Right renal cortex interstitium (tissue), 3 donors: ENCODE data around the gene PPP2R2B. TPM values are rescaled to one million over a fixed set of nuclear protein-coding genes. Genes with fewer than 3 reads are reported as not detected.

Experiments used
- DNase-seq, 3 donors: peaks; one replicate each; pipeline ENCODE4 v3.0.0-alpha.2; 2013; ENCODE audit warnings: low read depth in 3 of 3, low spot score in 2 of 3
- polyA plus RNA-seq, 3 donors: library from polyadenylated mRNA; unstranded; fragments of 120-200 nt; gene quantifications; one replicate each; pipeline ENCODE4 v1.2.1, GENCODE V29; 2013; ENCODE audit not compliant: insufficient read length in 3 of 3

PPP2R2B gene
- polyA plus RNA-seq, 3 donors: 12.5 to 15.0 (median 13.8) TPM

GRCh38 chr5:146669656-146670055, 208.9 kb downstream of the PPP2R2B start:
- DNase-seq: no peak

DNA sequence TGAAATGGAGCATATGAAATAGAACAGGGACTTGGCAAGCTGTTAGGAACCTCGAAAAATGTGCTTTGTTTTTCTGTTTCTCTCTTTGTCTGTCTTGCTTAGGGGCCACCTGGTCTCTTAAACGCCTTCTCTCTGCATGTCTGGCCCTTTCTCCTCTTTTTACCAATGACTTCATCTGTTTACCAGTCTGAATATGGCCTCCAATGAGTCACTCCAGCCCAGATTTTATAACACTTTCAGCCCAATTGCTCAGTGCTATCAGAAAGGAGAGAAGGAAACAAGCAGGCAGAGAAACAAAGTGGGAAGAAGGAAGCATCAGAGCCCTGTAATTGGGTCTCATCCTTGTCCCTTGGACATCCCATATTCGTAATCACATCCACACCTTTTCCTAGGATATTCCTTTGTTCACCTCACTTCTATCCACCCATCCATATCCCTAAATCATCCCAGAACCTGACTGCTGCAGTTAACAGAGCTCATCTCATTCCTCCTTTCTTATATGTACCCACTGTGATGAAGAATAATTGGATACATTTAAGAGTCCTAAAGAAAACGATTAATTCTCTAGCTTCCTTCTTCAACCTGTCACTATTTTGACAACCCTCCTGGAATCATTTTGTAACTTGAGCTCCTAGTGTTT, 210.8 kb downstream of the PPP2R2B start:
- no peak for DNase-seq

DNA sequence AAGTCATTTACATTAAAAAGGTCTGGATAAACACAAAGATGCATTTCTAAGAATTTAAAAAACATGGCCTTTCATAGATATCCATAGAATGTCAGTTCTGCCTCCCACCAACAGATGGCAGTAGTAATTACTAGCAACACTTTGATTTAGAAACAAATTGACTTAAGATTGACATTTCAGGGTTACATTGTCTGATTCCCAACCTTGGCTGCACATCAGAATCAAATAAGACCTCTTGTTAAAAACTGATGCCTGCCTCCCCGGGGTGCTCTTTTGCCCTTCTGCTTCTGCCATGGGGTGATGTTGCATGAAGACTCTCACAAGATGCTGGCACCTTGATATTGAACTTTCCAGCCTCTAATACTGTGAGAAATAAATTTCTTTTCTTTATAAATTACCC, 216.3 kb downstream of the PPP2R2B start:
- DNase-seq: no peak

- no peak for DNase-seq
These were observed 218.1 kb downstream of the PPP2R2B start for GRCh38 chr5:146660376-146660960.

GRCh38 chr5:146659961-146660360, 218.6 kb downstream of the PPP2R2B start:
- DNase-seq: no peak

- DNase-seq: no peak
These were observed 221.9 kb downstream of the PPP2R2B start for GRCh38 chr5:146656703-146657102.

- DNase-seq: no peak
These were observed 225.0 kb downstream of the PPP2R2B start for GRCh38 chr5:146653560-146653959.

DNA sequence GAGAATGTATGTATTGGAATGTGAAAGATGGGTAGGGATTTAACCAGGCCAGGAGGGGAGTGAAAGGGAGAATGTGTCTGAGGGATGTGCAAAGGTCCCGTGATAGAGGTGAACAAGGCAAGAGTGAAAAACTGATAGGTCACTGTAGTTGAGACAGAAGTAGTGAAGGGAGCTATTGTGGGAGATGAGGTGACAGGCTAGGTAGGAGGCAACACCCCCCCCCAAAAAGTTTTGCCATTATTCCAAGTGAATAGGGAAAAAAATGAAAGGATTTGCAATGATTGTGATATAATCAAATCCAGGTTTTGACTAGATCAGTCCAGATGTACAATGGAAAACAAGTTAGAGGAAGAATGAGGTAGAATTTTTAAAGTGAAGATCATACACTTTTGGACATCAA, 226.0 kb downstream of the PPP2R2B start:
- no peak for DNase-seq

DNA sequence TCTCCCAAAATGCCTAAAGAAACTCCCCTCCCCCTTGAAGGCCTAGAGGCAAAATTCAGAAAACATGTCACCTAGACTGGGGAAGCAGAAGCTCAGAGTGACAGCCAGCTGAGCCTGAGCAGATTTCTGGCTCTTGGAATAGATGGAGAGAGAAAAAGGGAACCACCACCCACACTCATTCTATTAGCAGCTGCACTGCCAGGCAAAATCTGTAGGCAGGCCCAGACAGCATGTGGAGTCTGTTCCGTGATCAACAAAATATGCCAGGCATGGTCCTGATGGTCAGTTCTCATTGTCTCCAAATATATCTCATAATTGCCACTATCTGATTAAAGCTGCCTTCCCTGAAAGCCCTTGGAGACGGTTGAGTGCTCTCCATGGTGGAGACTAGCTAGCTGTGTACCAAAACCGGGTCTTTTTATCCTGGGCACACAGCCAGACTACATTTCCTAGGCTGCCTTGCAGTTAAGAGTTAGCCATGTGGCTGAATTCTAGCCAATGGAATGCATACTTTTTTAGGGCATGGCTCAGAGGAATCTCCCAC, 230.8 kb downstream of the PPP2R2B start:
- no peak for DNase-seq

- DNase-seq: no peak
These were observed 232.1 kb downstream of the PPP2R2B start for GRCh38 chr5:146646441-146646840.

DNA sequence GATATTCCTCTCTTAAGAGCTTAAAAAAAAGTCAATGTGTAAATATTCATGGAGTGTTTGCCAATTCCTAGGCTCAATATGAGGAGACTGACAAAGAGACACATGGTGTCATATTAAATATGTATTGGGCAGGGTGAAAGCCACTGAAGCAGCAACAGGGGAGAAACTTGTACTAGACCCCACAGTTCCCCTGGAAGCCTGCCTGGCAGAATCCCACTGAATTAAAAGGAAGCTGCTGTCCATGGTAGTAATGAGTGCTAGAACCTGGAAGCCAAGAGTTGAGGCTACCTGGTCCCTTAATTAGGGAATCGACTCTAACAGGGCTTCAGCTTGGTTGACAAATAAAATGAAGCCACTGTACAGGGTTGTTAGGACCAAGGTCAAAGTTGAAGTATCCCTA, 233.2 kb downstream of the PPP2R2B start:
- no peak for DNase-seq

- DNase-seq: no peak
These were observed 233.7 kb downstream of the PPP2R2B start for GRCh38 chr5:146644831-146645230.

- no peak for DNase-seq
These were observed 234.8 kb downstream of the PPP2R2B start for GRCh38 chr5:146643776-146644175.

DNA sequence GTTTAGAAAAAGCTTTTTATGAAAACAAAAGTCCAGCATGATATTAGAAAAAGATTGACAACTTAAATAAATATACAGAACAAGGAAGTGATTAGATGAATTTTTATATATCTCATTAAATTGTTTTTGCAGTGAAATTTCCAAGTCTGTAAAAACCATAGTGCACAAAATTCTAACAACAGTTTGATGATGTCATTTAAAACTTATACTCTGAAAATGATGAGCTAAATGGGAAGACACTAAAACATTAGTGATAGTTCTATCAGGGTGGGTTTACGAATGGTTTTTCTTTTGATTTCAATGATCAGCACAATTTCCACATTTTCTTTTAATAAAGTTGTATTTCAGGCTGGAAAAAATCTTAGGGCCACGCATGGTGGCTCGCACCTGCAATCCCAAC, 236.1 kb downstream of the PPP2R2B start:
- no peak for DNase-seq

GRCh38 chr5:146641941-146642340, 236.6 kb downstream of the PPP2R2B start:
- no peak for DNase-seq

GRCh38 chr5:146640285-146640896, 238.2 kb downstream of the PPP2R2B start:
- no peak for DNase-seq

DNA sequence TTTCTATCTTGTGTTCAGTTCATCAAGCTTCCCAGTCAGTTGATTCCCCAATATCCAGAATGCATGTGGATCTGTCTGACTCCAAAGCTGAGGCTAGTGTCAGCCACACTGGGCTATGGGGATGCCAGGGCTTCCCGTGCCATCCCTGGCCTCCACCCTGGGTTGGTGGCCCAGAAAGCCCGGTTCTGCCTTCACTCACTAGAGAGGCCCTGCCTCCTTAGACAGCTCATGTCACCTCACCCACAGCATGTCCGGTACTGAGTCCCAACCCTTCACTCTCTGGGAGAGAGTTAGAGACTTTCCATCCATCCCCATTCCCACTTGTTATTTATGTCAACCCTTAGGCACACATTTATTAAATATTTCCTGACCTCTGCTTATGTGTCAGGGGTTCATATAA, 243.1 kb downstream of the PPP2R2B start:
- DNase-seq: no peak

DNA sequence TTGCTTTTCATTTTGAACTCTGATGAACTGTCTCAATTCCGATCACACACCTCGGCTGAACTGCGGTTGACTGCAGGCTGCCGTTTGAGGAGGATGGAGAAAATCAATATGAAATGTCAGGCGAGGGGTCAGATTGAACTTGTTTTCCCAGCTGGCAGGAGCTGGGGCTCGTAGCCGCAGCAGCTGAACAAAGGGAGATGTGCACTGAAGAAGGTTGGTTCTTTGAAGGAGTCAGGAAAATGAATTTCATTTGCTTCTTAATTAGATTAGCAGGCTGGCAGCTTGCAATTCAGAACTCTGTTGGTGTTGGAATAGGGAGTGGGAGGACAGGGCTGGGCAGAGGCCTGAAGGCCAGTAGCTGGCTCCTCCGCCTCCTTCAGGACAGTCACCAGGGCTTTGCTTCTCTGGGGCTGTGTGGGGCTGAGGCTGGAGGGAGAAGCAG, 245.2 kb downstream of the PPP2R2B start:
- no peak for DNase-seq

DNA sequence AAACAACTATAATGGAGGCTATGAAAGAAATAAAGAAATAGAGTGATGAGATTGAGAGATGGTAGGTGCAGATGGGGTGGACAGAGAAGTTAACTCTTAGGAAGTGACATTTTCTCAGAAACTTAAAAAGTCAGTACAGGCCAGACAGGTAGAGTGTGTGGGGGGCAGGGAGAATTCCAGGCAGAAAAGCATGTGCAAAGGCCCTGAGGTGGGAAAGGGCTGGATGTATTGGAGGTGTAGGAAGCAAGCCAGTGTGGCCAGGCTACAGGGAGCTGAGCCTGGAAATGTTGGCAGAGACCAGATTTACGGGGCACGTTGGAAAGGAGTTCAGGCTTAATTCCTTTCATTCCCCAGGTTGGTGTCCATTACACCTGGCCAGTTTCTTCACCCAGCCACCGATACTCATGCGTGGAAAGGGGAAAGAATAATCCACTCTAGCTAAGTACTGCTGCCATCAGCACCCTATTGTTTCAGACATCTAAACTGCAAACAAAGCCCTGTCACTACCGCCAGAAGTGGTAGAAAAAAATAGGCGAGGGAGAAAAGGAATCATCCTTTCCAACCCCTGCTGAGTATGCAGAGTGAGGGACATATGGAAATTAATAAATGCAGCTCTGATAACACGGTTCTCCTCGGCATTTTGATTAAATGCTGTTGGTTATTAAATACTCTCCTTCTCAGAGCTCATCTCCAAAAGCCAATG, 245.8 kb downstream of the PPP2R2B start:
- DNase-seq: no peak

DNA sequence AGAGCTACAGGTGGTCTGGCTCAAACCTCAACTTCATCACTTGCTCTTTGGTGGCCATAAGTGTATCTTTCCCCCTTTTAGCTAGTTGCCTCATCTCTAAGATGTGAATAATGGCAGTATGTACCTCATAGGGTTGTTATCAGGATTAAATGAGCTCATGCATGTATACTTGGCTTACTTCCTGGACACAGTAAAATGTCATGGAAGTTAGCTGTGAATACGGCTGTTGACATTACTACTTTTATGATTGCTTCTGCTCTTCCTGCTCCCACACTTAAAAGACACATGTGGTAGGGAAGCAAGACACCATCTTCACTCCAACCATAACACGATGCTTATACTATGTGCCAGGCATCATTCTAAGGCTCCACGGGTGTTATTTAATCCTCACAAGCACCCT, 248.1 kb downstream of the PPP2R2B start:
- no peak for DNase-seq

DNA sequence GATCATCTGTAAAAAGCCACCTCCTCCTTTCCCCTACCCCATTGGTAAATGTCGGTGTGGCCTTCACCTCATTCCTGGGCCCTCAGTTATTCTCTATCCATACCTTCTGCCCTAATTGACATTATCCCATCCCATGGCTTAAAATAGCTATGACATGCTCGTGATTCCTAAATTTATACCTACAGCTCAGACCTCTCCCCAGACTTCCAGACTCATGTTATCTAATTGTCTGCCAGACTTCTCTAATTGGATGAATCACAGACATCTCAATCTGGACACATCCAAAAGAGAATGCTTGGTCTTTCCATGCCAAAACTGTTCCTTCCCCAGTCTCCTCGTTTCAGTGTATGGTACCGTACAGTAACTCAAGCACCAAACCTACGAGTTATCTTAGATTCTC, 249.6 kb downstream of the PPP2R2B start:
- no peak for DNase-seq
